Cardiac muscle cell (in vitro differentiated cells and primary cell): ENCODE results near the gene RHOJ. TPM values are rescaled to one million over a fixed set of nuclear protein-coding genes. Genes with fewer than 3 reads are reported as not detected.
"Not testable (repeated sequence)": the region's sequence is repeated elsewhere in the genome, so short reads cannot be mapped to it uniquely, and the experiment has no call there.

Source experiments
- DNase-seq, 2 donors: peaks; one replicate each; pipeline versions ENCODE4 v3.0.0 to v3.0.0-alpha.2; 2010 to 2017; ENCODE audit warnings: low read depth in 1 of 2, low spot score in 1 of 2
- H3K27ac ChIP-seq: fragments of 200-600 bp; sonication (generic); 2 replicates; pipeline ENCODE4 v1.5.1; 2016
- H3K27me3 ChIP-seq: fragments of 200-600 bp; sonication (generic); 2 replicates; pipeline ENCODE4 v1.6.0; 2016; ENCODE audit warnings: control low read depth
- H3K36me3 ChIP-seq: fragments of 200-600 bp; sonication (generic); 2 replicates; pipeline ENCODE4 v1.5.1; 2016; ENCODE audit warnings: control low read depth
- H3K4me1 ChIP-seq: fragments of 200-600 bp; sonication (generic); 2 replicates; pipeline ENCODE4 v1.8.1; 2017; ENCODE audit warnings: low read depth, mild to moderate bottlenecking, mixed run types
- H3K4me3 ChIP-seq: fragments of 200-600 bp; sonication (generic); 2 replicates; pipeline ENCODE4 v1.5.1; 2016; ENCODE audit warnings: mild to moderate bottlenecking
- H3K9me3 ChIP-seq: fragments of 200-600 bp; sonication (generic); 2 replicates; pipeline ENCODE4 v1.5.1; 2017; ENCODE audit warnings: low read depth, mild to moderate bottlenecking, control low read depth
- CTCF ChIP-seq: IDR thresholded peaks from 2 replicates; pipeline ENCODE4 v1.5.1; 2012; ENCODE audit warnings: low read depth, mild to moderate bottlenecking, low read length
- polyA plus RNA-seq: library from polyadenylated mRNA; unstranded; fragments of >200 nt; fragmentation: Nextera tagmentation; extraction: Ambion mirVana; gene quantifications from 2 replicates; pipeline ENCODE4 v1.2.1, GENCODE V29; 2016
- total RNA-seq: library from RNA; depleted of rRNA; stranded (reverse); fragments of >200 nt; gene quantifications from 2 replicates; pipeline ENCODE4 v1.2.3, GENCODE V29; 2016

RHOJ gene
- total RNA-seq (0.18 TPM in 1 of 2 replicates, not detected in the other), polyA plus RNA-seq (0.74 TPM in 1 of 2 replicates, not detected in the other)

GRCh38 chr14:63204407-63205043, at the start of gene RHOJ:
RHOJ (plus strand) TSS chr14:63204443; CDS start chr14:63204870, 427 bp downstream.
- H3K4me1 ChIP-seq = no peaks in the 10 kb centered on the region
- peak; percentile 34 to 55 for DNase-seq
- H3K27ac ChIP-seq = no peak within 1 kb of the TSS
- H3K9me3 ChIP-seq = no peaks in the 10 kb centered on the region
- no peak for TF ChIP-seq CTCF
- H3K36me3 ChIP-seq = no peaks in the 10 kb centered on the region
- no peaks in the 10 kb centered on the region for H3K27me3 ChIP-seq
- no peak within 1 kb of the TSS for H3K4me3 ChIP-seq

- TF ChIP-seq CTCF = no peak
- Histone ChIP-seq H3K36me3 (no peaks in the 10 kb centered on the region), H3K27me3 (no peaks in the 10 kb centered on the region), H3K4me3 (no peak overlapping the region), H3K9me3 (no peaks in the 10 kb centered on the region), H3K4me1 (no peaks in the 10 kb centered on the region), H3K27ac (no peak overlapping the region)
- DNase-seq = peak in 1 of 2 donors; percentile 69
Observed at GRCh38 chr14:63155511-63156185, 48.6 kb upstream of the RHOJ start.

- Histone ChIP-seq H3K27me3 (no peaks in the 10 kb centered on the region), H3K4me1 (no peaks in the 10 kb centered on the region), H3K4me3 (no peak overlapping the region), H3K9me3 (no peaks in the 10 kb centered on the region), H3K27ac (no peak overlapping the region), H3K36me3 (no peaks in the 10 kb centered on the region)
- no peak for DNase-seq
- no peak for TF ChIP-seq CTCF
Observed at GRCh38 chr14:63157195-63157594, 47.0 kb upstream of the RHOJ start.

- Histone ChIP-seq H3K4me1 (no peaks in the 10 kb centered on the region), H3K4me3 (no peak overlapping the region), H3K27me3 (no peaks in the 10 kb centered on the region), H3K9me3 (no peaks in the 10 kb centered on the region), H3K36me3 (no peaks in the 10 kb centered on the region), H3K27ac (no peak overlapping the region)
- TF ChIP-seq CTCF = no peak
- no peak for DNase-seq
Observed at GRCh38 chr14:63163306-63163705, 40.9 kb upstream of the RHOJ start.

- H3K9me3 ChIP-seq = no peaks in the 10 kb centered on the region
Observed at GRCh38 chr14:63164108-63164683, 40.0 kb upstream of the RHOJ start.

GRCh38 chr14:63165267-63165666, 39.0 kb upstream of the RHOJ start:
- H3K27ac ChIP-seq, H3K27me3 ChIP-seq, H3K4me3 ChIP-seq, H3K4me1 ChIP-seq, H3K9me3 ChIP-seq, DNase-seq, H3K36me3 ChIP-seq: not testable (repeated sequence)

More at GRCh38 chr14:63164108-63164683, 40.0 kb upstream of the RHOJ start:
- Histone ChIP-seq H3K4me1 (no peaks in the 10 kb centered on the region), H3K27ac (no peak overlapping the region), H3K36me3 (no peaks in the 10 kb centered on the region), H3K27me3 (no peaks in the 10 kb centered on the region), H3K4me3 (no peak overlapping the region)
- TF ChIP-seq CTCF = no peak
- no peak for DNase-seq
